GM23338 (cell line): ENCODE data around the gene TBX1. TPM values are rescaled to one million over a fixed set of nuclear protein-coding genes. Genes with fewer than 3 reads are reported as not detected.

Experiments used
- ATAC-seq: fragments of 200-7000 bp; cut with Tn5 transposase; 3 replicates; pipeline ENCODE4 v1.9.1; 2020
- DNase-seq: peaks from one replicate; pipeline ENCODE4 v3.0.0-alpha.2; 2015; ENCODE audit warnings: low spot score
- H2AFZ ChIP-seq: fragments of 200-600 bp; sonication (generic); 2 replicates; pipeline ENCODE4 v1.8.0; 2016; ENCODE audit warnings: antibody characterized with exemption, mild to moderate bottlenecking, moderate library complexity
- H3F3A ChIP-seq: fragments of 200-600 bp; sonication (generic); replicated peaks from 2 replicates; pipeline ENCODE4 v1.8.0; 2017; ENCODE audit warnings: antibody characterized with exemption, mixed run types, low read depth
- H3K27ac ChIP-seq: fragments of 200-600 bp; sonication (generic); 2 replicates; pipeline ENCODE4 v1.6.1; 2016; ENCODE audit warnings: low read depth
- H3K27me3 ChIP-seq: fragments of 200-600 bp; sonication (generic); 2 replicates; pipeline ENCODE4 v1.8.0; 2016; ENCODE audit warnings: mild to moderate bottlenecking, mixed run types, moderate library complexity; ENCODE audit not compliant: insufficient read depth
- H3K36me3 ChIP-seq: fragments of 200-600 bp; sonication (generic); 2 replicates; pipeline ENCODE4 v1.8.0; 2016; ENCODE audit warnings: mild to moderate bottlenecking; ENCODE audit not compliant: insufficient read depth
- H3K4me1 ChIP-seq: fragments of 200-600 bp; sonication (generic); 2 replicates; pipeline ENCODE4 v1.8.0; 2016; ENCODE audit warnings: mild to moderate bottlenecking, moderate library complexity; ENCODE audit not compliant: insufficient read depth
- H3K4me2 ChIP-seq: fragments of 200-600 bp; sonication (generic); 2 replicates; pipeline ENCODE4 v1.7.1; 2017; ENCODE audit warnings: mixed run types
- H3K4me3 ChIP-seq: fragments of 200-600 bp; sonication (generic); 2 replicates; pipeline ENCODE4 v1.6.1; 2016; ENCODE audit warnings: mixed run types
- H3K79me2 ChIP-seq: fragments of 200-600 bp; sonication (generic); replicated peaks from 2 replicates; pipeline ENCODE4 v1.8.0; 2017; ENCODE audit warnings: mild to moderate bottlenecking; ENCODE audit not compliant: insufficient read depth
- H3K9me2 ChIP-seq: fragments of 200-600 bp; sonication (generic); 2 replicates; pipeline ENCODE4 v1.8.0; 2017; ENCODE audit not compliant: insufficient read depth
- H4K20me1 ChIP-seq: fragments of 200-600 bp; sonication (generic); replicated peaks from 2 replicates; pipeline ENCODE4 v1.8.0; 2017; ENCODE audit warnings: mild to moderate bottlenecking; ENCODE audit not compliant: insufficient read depth
- H3K27ac Mint-ChIP-seq: 2 replicates; pipeline ENCODE4 v1.8.0; 2020; ENCODE audit warnings: inconsistent platforms, mild to moderate bottlenecking, moderate library complexity, mixed read lengths
- H3K27me3 Mint-ChIP-seq: 3 replicates; pipeline ENCODE4 v1.8.0; 2022; ENCODE audit warnings: low read depth, mild to moderate bottlenecking, moderate library complexity, mixed read lengths, inconsistent platforms; ENCODE audit not compliant: insufficient read depth, poor library complexity
- H3K36me3 Mint-ChIP-seq: 3 replicates; pipeline ENCODE4 v1.8.0; 2021; ENCODE audit warnings: low read depth, mild to moderate bottlenecking, inconsistent platforms, moderate library complexity, mixed read lengths
- H3K4me1 Mint-ChIP-seq: 3 replicates; pipeline ENCODE4 v1.8.0; 2020; ENCODE audit warnings: mild to moderate bottlenecking, inconsistent platforms, mixed read lengths
- H3K4me3 Mint-ChIP-seq: 3 replicates; pipeline ENCODE4 v1.8.0; 2021; ENCODE audit warnings: moderate library complexity, mild to moderate bottlenecking, inconsistent platforms, mixed read lengths
- H3K9me3 Mint-ChIP-seq: 3 replicates; pipeline ENCODE4 v1.8.0; 2020; ENCODE audit warnings: moderate library complexity, mild to moderate bottlenecking, inconsistent platforms, mixed read lengths
- CREB1 ChIP-seq: fragments of 250-450 bp; sonication (Bioruptor Pico); IDR thresholded peaks from 2 replicates; pipeline ENCODE4 v1.5.0; 2020; ENCODE audit warnings: low read depth, mild to moderate bottlenecking, moderate library complexity
- CTCF ChIP-seq, 2 experiments: fragments of 200-600 bp in 1 of 2; sonication (generic) in 1 of 2; conservative IDR thresholded peaks; 2 replicates each; pipeline versions ENCODE4 v1.5.1 to v1.6.1; 2016 to 2017; ENCODE audit warnings: antibody characterized with exemption in 2 of 2, low read depth in 2 of 2, mild to moderate bottlenecking in 2 of 2, moderate library complexity in 1 of 2
- EZH2 ChIP-seq: fragments of 200-600 bp; sonication (generic); IDR thresholded peaks from one replicate; pipeline ENCODE4 v1.8.0; 2017; ENCODE audit warnings: antibody characterized with exemption, mild to moderate bottlenecking, low read depth; ENCODE audit not compliant: unreplicated experiment
- EZH2phosphoT487 ChIP-seq: fragments of 200-600 bp; sonication (generic); IDR thresholded peaks from one replicate; pipeline ENCODE4 v1.8.1; 2018; ENCODE audit warnings: antibody characterized with exemption; ENCODE audit not compliant: unreplicated experiment
- JUNB ChIP-seq: IDR thresholded peaks from one replicate; pipeline ENCODE4 v1.6.1; 2016; ENCODE audit warnings: antibody characterized with exemption; ENCODE audit not compliant: unreplicated experiment
- NANOG ChIP-seq: IDR thresholded peaks from 2 replicates; pipeline ENCODE4 v1.6.1; 2016; ENCODE audit warnings: antibody characterized with exemption, borderline replicate concordance
- POLR2AphosphoS5 ChIP-seq: IDR thresholded peaks from 2 replicates; pipeline ENCODE4 v1.6.1; 2016; ENCODE audit warnings: antibody characterized with exemption, low read depth
- STAT1 ChIP-seq: IDR thresholded peaks from one replicate; pipeline ENCODE4 v1.6.1; 2016; ENCODE audit warnings: antibody characterized with exemption; ENCODE audit not compliant: unreplicated experiment
- ZNF114 ChIP-seq: fragments of 250-450 bp; sonication (Bioruptor Pico); IDR thresholded peaks from 2 replicates; pipeline ENCODE4 v1.5.0; 2020; ENCODE audit warnings: mild to moderate bottlenecking, moderate library complexity
- ZNF331 ChIP-seq: fragments of 250-450 bp; sonication (Bioruptor Pico); IDR thresholded peaks from 2 replicates; pipeline ENCODE4 v1.5.0; 2020; ENCODE audit warnings: low read depth, mild to moderate bottlenecking, moderate library complexity
- polyA plus RNA-seq: library from polyadenylated mRNA; unstranded; fragments of >200 nt; fragmentation: Nextera tagmentation; extraction: Ambion mirVana; gene quantifications from 2 replicates; pipeline ENCODE4 v1.2.1, GENCODE V29; 2016
- total RNA-seq: library from RNA; depleted of rRNA; stranded (reverse); fragments of >200 nt; shearing (Covaris generic); gene quantifications from 2 replicates; pipeline ENCODE4 v1.2.3, GENCODE V29; 2014
- TF ChIP-seq, protein P1 (sequence below): IDR thresholded peaks from one replicate; pipeline ENCODE4 v1.6.1; 2018; ENCODE audit warnings: antibody characterized with exemption; ENCODE audit not compliant: unreplicated experiment
- TF ChIP-seq, protein P2 (sequence below): fragments of 250-450 bp; sonication (Bioruptor Pico); IDR thresholded peaks from 2 replicates; pipeline ENCODE4 v1.5.0; 2020; ENCODE audit warnings: mild to moderate bottlenecking, moderate library complexity
- TF ChIP-seq, protein P3 (sequence below): IDR thresholded peaks from 2 replicates; pipeline ENCODE4 v1.6.1; 2016; ENCODE audit warnings: antibody characterized with exemption

Gene TBX1
- total and polyA plus RNA-seq, 2 experiments from 2014 or later, result 0.19 to 0.66 TPM

DNA sequence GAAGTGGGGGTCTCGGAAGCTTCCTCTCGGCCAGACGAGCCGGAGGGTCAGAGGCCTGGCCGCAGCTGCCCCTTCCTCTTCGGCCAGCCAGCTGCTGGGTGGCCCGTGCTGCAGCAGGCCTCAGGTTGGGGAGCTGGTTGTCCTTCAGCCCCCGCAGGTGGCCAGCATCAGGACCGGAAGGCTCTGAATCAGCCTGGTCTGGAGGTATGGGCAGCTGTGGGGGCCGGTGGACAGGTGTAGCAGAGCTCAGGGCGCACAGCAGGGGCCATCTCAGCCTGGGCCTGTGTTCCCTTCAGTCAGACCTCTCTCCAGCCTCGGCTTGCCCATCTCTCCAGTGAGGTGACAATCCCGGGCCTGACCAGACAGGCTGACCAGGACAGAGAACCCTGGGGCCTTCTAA lies 13.9 kb upstream of the TBX1 start:
- no peaks in the 10 kb centered on the region for H3K9me2 ChIP-seq
- no peak for ATAC-seq
- H2AFZ ChIP-seq, result no peak overlapping the region
- Mint-ChIP-seq H3K4me1 (peaks cover 11% of the 10 kb centered on the region), H3K36me3 (no peaks in the 10 kb centered on the region), H3K4me3 (no peak overlapping the region), H3K9me3 (no peaks in the 10 kb centered on the region), H3K27me3 (peaks cover 16% of the 10 kb centered on the region), H3K27ac (no peak overlapping the region)
- TF ChIP-seq ZNF114 (CRISPR knock-in tag) (no peak), JUNB (no peak), CREB1 (CRISPR knock-in tag) (no peak), EZH2phosphoT487 (no peak), STAT1 (no peak), NANOG (no peak), ZNF331 (no peak), CTCF (conservative IDR thresholded peaks at IDR 0.05; ENCODE audit: low read depth in 2 of 2) (no peak), POLR2AphosphoS5 (no peak), EZH2 (no peak)
- TF ChIP-seq, protein P1, sequence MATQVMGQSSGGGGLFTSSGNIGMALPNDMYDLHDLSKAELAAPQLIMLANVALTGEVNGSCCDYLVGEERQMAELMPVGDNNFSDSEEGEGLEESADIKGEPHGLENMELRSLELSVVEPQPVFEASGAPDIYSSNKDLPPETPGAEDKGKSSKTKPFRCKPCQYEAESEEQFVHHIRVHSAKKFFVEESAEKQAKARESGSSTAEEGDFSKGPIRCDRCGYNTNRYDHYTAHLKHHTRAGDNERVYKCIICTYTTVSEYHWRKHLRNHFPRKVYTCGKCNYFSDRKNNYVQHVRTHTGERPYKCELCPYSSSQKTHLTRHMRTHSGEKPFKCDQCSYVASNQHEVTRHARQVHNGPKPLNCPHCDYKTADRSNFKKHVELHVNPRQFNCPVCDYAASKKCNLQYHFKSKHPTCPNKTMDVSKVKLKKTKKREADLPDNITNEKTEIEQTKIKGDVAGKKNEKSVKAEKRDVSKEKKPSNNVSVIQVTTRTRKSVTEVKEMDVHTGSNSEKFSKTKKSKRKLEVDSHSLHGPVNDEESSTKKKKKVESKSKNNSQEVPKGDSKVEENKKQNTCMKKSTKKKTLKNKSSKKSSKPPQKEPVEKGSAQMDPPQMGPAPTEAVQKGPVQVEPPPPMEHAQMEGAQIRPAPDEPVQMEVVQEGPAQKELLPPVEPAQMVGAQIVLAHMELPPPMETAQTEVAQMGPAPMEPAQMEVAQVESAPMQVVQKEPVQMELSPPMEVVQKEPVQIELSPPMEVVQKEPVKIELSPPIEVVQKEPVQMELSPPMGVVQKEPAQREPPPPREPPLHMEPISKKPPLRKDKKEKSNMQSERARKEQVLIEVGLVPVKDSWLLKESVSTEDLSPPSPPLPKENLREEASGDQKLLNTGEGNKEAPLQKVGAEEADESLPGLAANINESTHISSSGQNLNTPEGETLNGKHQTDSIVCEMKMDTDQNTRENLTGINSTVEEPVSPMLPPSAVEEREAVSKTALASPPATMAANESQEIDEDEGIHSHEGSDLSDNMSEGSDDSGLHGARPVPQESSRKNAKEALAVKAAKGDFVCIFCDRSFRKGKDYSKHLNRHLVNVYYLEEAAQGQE, result no peak
- TF ChIP-seq, protein P2, sequence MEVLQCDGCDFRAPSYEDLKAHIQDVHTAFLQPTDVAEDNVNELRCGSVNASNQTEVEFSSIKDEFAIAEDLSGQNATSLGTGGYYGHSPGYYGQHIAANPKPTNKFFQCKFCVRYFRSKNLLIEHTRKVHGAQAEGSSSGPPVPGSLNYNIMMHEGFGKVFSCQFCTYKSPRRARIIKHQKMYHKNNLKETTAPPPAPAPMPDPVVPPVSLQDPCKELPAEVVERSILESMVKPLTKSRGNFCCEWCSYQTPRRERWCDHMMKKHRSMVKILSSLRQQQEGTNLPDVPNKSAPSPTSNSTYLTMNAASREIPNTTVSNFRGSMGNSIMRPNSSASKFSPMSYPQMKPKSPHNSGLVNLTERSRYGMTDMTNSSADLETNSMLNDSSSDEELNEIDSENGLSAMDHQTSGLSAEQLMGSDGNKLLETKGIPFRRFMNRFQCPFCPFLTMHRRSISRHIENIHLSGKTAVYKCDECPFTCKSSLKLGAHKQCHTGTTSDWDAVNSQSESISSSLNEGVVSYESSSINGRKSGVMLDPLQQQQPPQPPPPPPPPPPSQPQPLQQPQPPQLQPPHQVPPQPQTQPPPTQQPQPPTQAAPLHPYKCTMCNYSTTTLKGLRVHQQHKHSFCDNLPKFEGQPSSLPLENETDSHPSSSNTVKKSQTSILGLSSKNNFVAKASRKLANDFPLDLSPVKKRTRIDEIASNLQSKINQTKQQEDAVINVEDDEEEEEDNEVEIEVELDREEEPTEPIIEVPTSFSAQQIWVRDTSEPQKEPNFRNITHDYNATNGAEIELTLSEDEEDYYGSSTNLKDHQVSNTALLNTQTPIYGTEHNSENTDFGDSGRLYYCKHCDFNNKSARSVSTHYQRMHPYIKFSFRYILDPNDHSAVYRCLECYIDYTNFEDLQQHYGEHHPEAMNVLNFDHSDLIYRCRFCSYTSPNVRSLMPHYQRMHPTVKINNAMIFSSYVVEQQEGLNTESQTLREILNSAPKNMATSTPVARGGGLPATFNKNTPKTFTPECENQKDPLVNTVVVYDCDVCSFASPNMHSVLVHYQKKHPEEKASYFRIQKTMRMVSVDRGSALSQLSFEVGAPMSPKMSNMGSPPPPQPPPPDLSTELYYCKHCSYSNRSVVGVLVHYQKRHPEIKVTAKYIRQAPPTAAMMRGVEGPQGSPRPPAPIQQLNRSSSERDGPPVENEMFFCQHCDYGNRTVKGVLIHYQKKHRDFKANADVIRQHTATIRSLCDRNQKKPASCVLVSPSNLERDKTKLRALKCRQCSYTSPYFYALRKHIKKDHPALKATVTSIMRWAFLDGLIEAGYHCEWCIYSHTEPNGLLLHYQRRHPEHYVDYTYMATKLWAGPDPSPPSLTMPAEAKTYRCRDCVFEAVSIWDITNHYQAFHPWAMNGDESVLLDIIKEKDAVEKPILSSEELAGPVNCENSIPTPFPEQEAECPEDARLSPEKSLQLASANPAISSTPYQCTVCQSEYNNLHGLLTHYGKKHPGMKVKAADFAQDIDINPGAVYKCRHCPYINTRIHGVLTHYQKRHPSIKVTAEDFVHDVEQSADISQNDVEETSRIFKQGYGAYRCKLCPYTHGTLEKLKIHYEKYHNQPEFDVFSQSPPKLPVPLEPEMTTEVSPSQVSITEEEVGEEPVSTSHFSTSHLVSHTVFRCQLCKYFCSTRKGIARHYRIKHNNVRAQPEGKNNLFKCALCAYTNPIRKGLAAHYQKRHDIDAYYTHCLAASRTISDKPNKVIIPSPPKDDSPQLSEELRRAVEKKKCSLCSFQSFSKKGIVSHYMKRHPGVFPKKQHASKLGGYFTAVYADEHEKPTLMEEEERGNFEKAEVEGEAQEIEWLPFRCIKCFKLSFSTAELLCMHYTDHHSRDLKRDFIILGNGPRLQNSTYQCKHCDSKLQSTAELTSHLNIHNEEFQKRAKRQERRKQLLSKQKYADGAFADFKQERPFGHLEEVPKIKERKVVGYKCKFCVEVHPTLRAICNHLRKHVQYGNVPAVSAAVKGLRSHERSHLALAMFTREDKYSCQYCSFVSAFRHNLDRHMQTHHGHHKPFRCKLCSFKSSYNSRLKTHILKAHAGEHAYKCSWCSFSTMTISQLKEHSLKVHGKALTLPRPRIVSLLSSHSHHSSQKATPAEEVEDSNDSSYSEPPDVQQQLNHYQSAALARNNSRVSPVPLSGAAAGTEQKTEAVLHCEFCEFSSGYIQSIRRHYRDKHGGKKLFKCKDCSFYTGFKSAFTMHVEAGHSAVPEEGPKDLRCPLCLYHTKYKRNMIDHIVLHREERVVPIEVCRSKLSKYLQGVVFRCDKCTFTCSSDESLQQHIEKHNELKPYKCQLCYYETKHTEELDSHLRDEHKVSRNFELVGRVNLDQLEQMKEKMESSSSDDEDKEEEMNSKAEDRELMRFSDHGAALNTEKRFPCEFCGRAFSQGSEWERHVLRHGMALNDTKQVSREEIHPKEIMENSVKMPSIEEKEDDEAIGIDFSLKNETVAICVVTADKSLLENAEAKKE (CRISPR knock-in tag), result no peak
- TF ChIP-seq, protein P3, sequence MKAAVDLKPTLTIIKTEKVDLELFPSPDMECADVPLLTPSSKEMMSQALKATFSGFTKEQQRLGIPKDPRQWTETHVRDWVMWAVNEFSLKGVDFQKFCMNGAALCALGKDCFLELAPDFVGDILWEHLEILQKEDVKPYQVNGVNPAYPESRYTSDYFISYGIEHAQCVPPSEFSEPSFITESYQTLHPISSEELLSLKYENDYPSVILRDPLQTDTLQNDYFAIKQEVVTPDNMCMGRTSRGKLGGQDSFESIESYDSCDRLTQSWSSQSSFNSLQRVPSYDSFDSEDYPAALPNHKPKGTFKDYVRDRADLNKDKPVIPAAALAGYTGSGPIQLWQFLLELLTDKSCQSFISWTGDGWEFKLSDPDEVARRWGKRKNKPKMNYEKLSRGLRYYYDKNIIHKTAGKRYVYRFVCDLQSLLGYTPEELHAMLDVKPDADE, result no peak
- H3F3A ChIP-seq, result no peaks in the 10 kb centered on the region
- H3K4me2 ChIP-seq, result no peak overlapping the region
- H4K20me1 ChIP-seq, result no peaks in the 10 kb centered on the region
- H3K4me1 ChIP-seq, result no peaks in the 10 kb centered on the region
- no peak overlapping the region for H3K27ac ChIP-seq
- no peak for DNase-seq
- no peaks in the 10 kb centered on the region for H3K36me3 ChIP-seq
- H3K4me3 ChIP-seq, result no peak overlapping the region
- no peaks in the 10 kb centered on the region for H3K27me3 ChIP-seq
- H3K79me2 ChIP-seq, result no peaks in the 10 kb centered on the region
